Left cardiac atrium (tissue), 4 donors: ENCODE results near the gene C1orf159. TPM values are rescaled to one million over a fixed set of nuclear protein-coding genes. Genes with fewer than 3 reads are reported as not detected.
"Not testable (repeated sequence)": the region's sequence is repeated elsewhere in the genome, so short reads cannot be mapped to it uniquely, and the experiment has no call there.

Source experiments
- ATAC-seq, 2 donors: fragments of 200-7000 bp; cut with Tn5 transposase; one replicate each; pipeline ENCODE4 v1.9.1; 2020; ENCODE audit warnings: mild to moderate bottlenecking in 2 of 2, moderate library complexity in 2 of 2
- DNase-seq: peaks from one replicate; pipeline ENCODE4 v3.0.0-alpha.2; 2020
- intact Hi-C, 2 donors: fragments of 100-400 bp; cut with DNase I; formaldehyde crosslinking; loops; one replicate each; pipeline versions ENCODE4 v1.14.1 to v1.15.1; 2022 to 2023
- long read RNA-seq: library from polyadenylated mRNA; unstranded; transcript quantifications from one replicate; pipeline ENCODE4 v2.0.0, GENCODE V29; 2021
- total RNA-seq, 2 donors: library from RNA; stranded (reverse); fragmentation: NEBNext Ultra II Directional; extraction: Animal tissue kit (Norgen Biotek cat#: 25700); gene quantifications; one replicate each; pipeline ENCODE4 v1.2.1, GENCODE V29; 2021
- donor health status: DM: no; HTN: yes; CAD: no.
- donor health status: DM: no; HTN: yes; CAD: no; lungs with severe emphysema.
- donor health status: DM: yes; HTN: yes; CAD: no.
- donor health status: Dilated cardiomyopathy.

C1orf159 gene
- 1 to 10 TPM; 5.3 to 6.1 TPM for total RNA-seq
- long read RNA-seq, partial matches to known transcripts = 4 of 9 reads
- long read RNA-seq, other reads (novel, unspliced or antisense) = 3 of 9 reads

- peak; percentile 99 for DNase-seq
- intact Hi-C loops = loop anchor here (5.0 kb wide), 2 partner anchors 116 to 131 kb away; partner anchors contain the start of genes B3GALT6 (in 1 of the 2), C1QTNF12 (in 1 of the 2) and SDF4 (in 1 of the 2)
- ATAC-seq = peak; percentile 99
Observed at GRCh38 chr1:1115786-1116700, at the start of gene C1orf159. Gene C1orf159 (minus strand): TSS chr1:1116089. CDS start chr1:1091543, 24,546 bp downstream.

GRCh38 chr1:1165485-1165884, 49.6 kb upstream of the C1orf159 start:
- ATAC-seq (no peak), DNase-seq (no peak)
- intact Hi-C loops = no loop called here

GRCh38 chr1:1164701-1165451, 49.0 kb upstream of the C1orf159 start:
- no peak for ATAC-seq
- intact Hi-C loops = no loop called here
- DNase-seq = no peak

GRCh38 chr1:1164361-1164700, 48.4 kb upstream of the C1orf159 start:
- ATAC-seq = no peak
- no peak for DNase-seq
- intact Hi-C loops = no loop called here

- ATAC-seq (no peak), DNase-seq (no peak)
- intact Hi-C loops = no loop called here
Observed at GRCh38 chr1:1163538-1164070, 47.7 kb upstream of the C1orf159 start.

- ATAC-seq (no peak), DNase-seq (no peak)
- intact Hi-C loops = no loop called here
Observed at GRCh38 chr1:1162597-1163537, 47.0 kb upstream of the C1orf159 start.

GRCh38 chr1:1161683-1162079, 45.8 kb upstream of the C1orf159 start:
- DNase-seq (no peak), ATAC-seq (no peak)
- intact Hi-C loops = no loop called here

GRCh38 chr1:1161078-1161682, 45.3 kb upstream of the C1orf159 start:
- DNase-seq (no peak), ATAC-seq (no peak)
- intact Hi-C loops = no loop called here

GRCh38 chr1:1160281-1160930, 44.5 kb upstream of the C1orf159 start:
- DNase-seq (no peak), ATAC-seq (no peak)
- intact Hi-C loops = no loop called here

GRCh38 chr1:1157914-1158710, 42.2 kb upstream of the C1orf159 start:
- intact Hi-C loops = no loop called here
- peak; percentile 67 for DNase-seq
- peak; percentile 65 to 68 for ATAC-seq

GRCh38 chr1:1157426-1157913, 41.6 kb upstream of the C1orf159 start:
- intact Hi-C loops = no loop called here
- ATAC-seq (peak; percentile 92 to 93), DNase-seq (peak; percentile 92)

- ATAC-seq = peak in 1 of 2 donors; percentile 4
- intact Hi-C loops = no loop called here
- DNase-seq = no peak
Observed at GRCh38 chr1:1157033-1157365, 41.1 kb upstream of the C1orf159 start.

- DNase-seq = no peak
- ATAC-seq = no peak
- intact Hi-C loops = no loop called here
Observed at GRCh38 chr1:1156140-1157032, 40.5 kb upstream of the C1orf159 start.

- intact Hi-C loops = no loop called here
- no peak for ATAC-seq
Observed at GRCh38 chr1:1155258-1155657, 39.4 kb upstream of the C1orf159 start.

GRCh38 chr1:1153874-1154273, 38.0 kb upstream of the C1orf159 start:
- ATAC-seq = no peak
- DNase-seq = no peak
- intact Hi-C loops = no loop called here

More at GRCh38 chr1:1155258-1155657, 39.4 kb upstream of the C1orf159 start:
- no peak for DNase-seq

GRCh38 chr1:1153215-1153614, 37.3 kb upstream of the C1orf159 start:
- DNase-seq, ATAC-seq, intact Hi-C loops: not testable (repeated sequence)
